ENCODE measurements around the gene CDH2.

CDH2 gene

DNA sequence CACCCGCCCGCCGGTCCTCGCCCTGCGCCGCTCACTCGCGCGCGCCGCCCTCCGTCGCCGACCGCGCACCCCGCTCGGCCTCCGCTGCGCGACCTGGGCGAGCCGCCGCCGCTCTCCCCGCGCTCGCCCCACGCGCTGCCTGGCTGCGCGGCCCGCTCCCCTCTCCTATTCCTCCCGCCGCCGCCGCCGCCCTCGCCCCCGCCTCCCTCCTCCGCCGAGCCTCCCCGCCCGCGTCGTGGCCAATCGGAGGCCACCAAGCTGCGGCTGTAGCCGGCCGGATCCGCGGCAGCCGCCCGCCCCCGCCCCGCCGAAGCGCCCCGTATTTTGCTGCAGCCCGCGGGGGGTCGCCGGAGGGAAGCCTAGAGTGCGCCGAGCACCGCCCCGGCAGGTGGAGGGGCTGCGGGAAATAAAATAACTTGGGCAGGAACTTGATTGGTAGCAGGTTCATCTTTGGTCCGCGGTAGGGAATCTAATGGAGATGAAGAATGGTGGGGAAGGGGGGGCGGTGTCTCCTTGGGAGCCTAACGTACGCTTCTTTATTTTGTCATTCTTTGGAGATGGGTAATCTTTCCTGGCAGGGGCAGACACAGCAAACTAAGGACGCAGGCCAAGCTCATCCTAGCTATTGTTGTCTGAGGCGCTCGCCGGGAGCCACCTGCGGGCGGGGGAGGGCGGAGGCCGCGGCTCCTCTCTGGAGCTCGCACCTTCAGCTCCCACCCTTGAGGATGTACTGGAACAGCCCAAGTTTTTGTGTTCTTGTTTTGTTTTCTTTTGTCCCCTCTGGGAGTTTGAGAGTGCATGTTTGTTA is 1.1 kb upstream of the CDH2 start:
- TF ChIP-seq ZNF274 (IDR thresholded peaks at IDR 0.05; ENCODE audit: low read depth, low read length), result no peak
- H3K4me3 ChIP-seq (ENCODE audit: low read length), result peak overlapping the region; percentile 37

DNA sequence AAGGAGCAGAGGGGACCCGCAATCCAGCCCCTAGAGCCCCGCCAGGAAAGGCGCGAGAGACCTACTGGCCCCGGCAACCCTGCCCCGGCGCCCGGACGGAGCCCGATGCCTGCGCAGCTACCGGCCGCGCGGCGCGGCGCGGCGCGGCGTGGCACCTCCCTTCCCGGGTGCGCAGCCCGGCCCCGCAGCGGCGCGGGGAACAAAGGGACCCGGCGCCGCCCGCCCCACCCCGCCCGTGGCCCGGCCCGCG is 307 bp downstream of the CDH2 start:
- TF ChIP-seq ZNF274 (IDR thresholded peaks at IDR 0.05; ENCODE audit: low read depth, low read length), result no peak
- H3K4me3 ChIP-seq (ENCODE audit: low read length), result peak overlapping the region; percentile 58

DNA sequence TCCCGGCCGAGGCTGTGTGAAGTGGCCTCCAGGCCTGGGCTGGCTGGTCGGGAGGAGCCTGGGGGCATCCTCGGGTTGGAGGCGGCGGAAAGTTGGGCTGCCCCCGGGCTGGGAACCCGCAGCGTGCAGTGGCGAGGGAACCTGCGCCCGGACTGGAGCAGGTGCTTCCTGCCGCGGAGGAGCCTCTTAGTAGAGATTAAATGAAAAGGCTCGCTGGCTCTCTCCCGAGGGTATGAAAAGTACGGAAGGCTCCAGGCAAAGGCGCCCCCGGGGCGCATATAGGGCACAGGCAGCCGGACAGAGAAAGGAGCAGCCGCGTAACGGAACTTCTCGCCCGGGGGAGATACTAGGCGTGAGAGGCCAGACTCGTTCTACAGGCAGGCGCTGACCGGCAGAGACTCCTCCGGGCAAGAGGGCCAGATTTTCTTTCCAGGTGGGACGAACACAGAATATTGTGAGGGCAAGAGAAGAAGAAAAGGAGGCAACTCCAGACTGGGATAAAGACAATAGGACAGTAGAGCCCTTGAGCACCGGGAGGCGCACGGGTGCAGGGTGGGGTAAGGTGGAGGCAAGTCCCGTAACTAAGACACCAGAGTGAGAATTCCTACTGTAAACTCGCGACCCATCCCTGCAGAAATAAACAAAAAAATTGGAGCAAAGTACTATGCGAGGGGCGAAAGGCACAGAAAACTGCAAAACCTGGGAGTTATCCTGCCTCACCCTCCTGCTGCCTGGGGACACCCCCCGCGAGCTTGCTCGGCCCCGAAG is 816 bp downstream of the CDH2 start:
- no peak for TF ChIP-seq ZNF274 (IDR thresholded peaks at IDR 0.05; ENCODE audit: low read depth, low read length)
- peak overlapping the region; percentile 58 for H3K4me3 ChIP-seq (ENCODE audit: low read length)

DNA sequence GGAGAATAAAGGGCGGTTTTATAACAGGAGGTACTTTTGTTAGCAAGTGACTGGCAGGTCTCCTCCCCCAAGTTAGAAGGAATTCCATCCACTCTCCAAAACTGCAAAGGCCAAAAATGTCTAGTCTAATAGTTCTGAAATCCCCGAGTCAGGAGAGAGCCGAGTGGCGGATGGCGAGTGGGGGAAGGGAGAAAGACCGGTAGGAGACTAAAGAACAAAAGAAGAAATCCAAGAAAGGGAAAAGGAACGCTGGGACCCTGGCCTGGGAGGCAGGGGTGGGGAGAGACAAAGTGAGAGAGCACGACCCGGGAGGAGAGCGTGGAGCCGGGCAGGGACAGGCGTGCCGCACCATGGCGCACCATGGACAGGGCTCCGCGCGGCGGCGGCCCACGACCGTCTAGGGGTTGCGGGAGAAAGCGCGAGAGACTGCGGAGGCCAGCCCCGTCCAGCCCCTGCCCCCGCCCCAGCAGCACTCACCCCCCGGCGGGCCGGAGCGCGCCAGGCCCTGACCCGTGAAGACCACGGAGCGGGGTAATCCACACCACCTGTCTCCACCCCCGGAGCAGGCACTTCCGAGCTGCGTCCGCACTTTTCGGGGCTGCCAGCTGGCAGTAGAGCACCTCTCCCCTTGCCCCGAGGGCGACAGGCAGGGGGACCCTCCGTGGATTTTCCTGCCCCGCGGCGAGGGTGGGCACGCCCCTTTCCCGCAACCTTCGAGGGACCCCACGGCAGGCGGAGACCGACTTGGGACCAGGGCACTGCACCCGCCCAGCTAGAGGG is 1.6 kb downstream of the CDH2 start:
- H3K4me3 ChIP-seq (ENCODE audit: low read length), result peak overlapping the region; percentile 26; the same call in 1 of the 2 replicates
- no peak for TF ChIP-seq ZNF274 (IDR thresholded peaks at IDR 0.05; ENCODE audit: low read depth, low read length)

DNA sequence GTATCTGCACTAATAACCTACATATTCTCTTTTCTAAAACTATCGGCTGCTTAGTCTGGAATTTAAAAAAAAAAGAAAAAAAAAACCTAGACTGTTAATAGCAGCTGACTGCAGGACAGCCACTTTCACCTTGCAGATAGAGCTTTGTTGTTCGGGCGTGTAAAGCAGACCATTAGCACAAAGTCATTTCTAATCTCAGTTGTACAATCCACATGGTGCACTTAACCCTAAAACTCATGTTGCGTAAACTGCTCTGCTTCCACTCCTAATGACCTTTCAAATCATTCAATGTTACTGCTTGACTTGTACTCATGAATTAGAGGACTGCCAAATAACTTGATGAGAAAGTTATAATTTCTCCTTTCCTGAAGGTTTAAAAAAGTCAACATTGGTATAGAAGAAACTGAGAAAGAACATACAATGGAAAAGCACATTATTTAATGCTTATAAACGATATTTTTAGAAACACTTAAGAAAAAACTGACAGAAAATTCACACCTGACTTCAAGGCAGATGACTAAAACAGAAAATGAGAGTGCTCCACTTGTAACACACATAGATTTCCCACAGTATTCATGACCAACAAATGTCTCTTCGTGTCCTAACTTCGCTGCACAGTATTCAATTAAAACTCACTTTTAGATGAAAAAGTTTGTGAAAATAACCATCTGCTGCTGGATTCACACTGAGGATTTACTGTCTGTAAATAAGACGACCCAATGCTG is 2.6 kb downstream of the CDH2 start:
- no peak for TF ChIP-seq ZNF274 (IDR thresholded peaks at IDR 0.05; ENCODE audit: low read depth, low read length)
- peak overlapping the region; percentile 26; the same call in 1 of the 2 replicates for H3K4me3 ChIP-seq (ENCODE audit: low read length)

DNA sequence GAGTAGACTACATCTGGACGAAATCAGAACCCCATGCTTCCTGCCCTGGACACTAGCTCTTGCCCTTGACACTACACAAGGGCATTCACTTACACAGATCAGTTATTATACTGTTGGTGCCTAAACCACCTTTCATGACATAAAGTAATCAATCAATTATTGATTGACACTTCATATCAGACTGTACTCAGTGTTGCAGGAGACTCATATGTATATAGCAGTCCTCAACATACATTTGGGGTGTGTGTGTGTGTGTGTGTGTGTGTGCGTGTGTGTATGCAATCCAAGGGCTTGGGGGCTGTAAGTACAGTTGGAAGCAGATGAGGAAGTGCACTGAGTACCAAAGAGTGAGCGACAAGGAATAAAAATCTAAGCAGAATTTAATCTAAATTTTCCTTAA is 5.1 kb downstream of the CDH2 start:
- no peak for TF ChIP-seq ZNF274 (IDR thresholded peaks at IDR 0.05; ENCODE audit: low read depth, low read length)
- H3K4me3 ChIP-seq (ENCODE audit: low read length), result no peak overlapping the region

DNA sequence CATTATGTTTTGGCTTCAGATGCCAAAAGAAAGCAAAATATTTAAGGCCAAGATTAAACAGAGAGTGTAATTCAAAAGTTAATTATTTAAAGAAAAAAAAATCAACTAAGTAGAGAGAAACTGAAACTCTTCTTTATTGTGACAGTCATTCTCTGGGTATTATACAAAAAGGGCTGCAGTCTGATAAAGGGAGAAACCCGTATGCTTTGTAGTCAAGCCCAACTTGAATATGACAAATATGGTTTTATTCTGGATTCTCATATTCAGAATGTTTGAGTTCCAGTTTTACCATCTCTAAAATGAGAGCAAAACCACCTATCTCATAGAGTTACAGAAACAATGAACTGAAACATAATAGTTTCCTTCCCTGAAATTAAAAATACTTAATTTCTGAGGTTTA is 8.2 kb downstream of the CDH2 start:
- H3K4me3 ChIP-seq (ENCODE audit: low read length), result no peak overlapping the region

DNA sequence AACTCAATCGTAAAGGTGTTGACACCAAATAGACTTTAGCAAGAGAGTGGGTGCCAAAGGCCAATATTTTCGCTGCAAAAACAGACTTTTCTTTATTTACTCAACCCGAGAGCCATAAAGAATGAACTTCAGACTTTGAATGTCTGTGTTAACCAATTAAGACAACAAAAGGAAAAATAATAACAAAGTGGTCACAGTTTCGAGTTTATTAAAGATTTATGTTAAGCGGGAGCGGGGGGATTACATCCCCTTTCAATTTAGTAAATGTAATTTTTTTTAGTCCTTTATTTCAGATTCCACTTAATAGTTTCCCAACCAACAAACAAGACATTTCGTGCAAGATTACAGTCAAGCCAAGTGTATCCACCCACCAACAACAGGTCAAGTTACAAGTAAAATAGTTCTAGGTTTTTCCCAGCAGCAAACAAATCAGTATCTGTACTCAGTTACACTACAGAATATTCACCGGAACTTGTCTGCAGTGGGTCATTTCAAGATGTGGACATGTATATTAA is 9.0 kb downstream of the CDH2 start:
- no peak overlapping the region for H3K4me3 ChIP-seq (ENCODE audit: low read length)
- no peak for TF ChIP-seq ZNF274 (IDR thresholded peaks at IDR 0.05; ENCODE audit: low read depth, low read length)

More for the DNA sequence above, 8.2 kb downstream of the CDH2 start:
- no peak for TF ChIP-seq ZNF274 (IDR thresholded peaks at IDR 0.05; ENCODE audit: low read depth, low read length)

DNA sequence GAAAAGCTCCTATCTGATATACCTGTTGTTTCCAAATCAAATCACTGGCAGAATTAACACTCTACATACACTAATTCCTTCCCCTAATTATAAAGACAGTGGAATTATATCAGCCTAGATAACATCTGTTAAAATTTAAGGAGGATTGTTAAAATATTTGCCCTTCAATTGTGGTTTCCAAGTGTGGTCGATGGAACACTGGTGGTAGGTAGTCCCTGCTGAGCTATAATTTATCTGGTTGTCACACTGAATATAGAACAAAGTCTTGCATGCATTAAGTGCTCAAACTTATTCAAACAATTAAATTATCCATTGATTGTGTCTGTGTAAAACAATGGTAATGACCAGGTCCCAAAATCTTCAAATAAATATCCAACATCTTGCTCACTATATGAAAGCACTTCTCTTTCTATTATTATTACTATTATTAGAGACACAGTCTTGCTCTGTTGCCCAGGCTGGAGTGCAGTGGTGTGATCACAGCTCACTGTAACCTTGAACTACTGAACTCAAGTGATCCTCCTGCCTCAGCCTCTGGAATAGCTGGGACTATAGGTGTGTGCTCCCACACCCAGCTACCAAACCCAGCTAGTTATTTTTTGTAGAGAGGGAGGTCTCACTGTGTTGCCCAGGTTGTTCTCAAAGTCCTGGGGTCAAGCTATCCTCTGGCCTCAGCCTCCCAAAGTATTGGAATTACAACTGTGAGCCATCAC is 12.0 kb downstream of the CDH2 start:
- no peak overlapping the region for H3K4me3 ChIP-seq (ENCODE audit: low read length)
- no peak for TF ChIP-seq ZNF274 (IDR thresholded peaks at IDR 0.05; ENCODE audit: low read depth, low read length)

DNA sequence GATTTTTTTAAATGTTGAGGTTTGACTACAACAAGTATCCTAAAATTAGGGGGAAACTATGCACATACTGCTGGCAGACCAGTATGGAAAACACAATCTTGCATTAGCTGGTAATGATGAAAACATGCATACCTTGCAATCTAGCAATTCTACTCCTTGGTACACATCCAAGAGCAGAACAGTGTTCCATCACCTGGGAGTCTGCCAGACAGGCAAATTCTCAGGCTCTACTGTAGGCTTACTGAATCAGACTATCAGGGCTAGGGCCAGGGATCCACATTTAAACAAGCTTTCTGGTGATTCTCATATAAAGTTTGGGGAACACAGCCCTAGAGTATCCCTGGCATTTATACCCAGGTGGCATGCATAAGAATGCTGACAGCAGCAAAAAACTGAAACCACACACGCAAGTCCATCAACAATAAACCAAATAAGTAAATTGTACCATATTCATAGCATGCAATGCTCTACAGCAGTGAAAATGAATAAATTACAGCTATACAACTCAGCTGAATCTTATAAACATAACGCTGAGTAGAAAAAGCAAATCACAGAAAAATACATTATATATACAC is 13.6 kb downstream of the CDH2 start:
- H3K4me3 ChIP-seq (ENCODE audit: low read length), result no peak overlapping the region
- no peak for TF ChIP-seq ZNF274 (IDR thresholded peaks at IDR 0.05; ENCODE audit: low read depth, low read length)

DNA sequence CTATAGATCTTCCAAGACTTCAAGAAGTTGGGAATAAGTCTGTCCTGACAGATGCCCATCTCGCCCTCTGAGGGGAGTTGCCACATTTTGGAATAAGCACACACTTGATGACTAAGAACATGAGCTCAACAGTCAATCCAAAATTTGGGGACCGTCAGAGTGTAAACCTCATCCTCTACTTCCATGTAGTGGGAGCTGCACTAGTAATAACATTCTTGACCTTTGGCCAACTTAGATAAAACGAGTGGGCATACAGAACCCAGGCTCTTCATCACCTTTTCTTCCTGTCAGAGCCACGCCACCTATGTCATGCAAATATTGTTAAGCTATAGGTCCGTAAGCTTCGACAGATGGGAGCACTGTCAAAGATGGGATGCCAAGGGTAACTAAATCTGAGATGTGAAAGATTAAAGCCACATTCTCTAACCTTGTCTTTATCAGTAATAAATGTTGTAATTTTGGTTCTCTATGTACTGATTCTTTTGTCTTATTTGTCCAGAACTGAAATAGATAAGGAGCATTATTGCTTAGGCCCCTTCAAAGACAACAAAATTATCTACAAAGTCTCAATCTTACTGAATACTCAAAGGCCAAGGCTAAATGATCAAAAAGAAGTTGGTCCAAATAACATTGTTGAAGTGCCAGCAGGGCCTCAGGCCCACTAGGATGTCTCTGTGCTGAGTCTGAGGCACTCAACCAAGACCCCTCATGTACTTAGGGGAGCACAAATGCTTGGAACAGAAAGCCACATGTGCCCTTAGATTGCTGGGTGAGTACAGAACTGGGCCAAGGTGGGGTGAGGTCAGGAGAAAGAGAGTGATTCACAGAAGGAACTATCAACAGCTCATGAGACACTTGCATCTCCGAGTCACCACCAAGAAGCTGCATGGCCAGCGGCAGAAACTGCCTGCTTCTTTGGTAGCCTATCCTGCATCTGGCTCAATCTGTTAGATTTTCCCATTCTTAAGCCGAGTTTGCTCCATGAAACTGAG is 15.0 kb downstream of the CDH2 start:
- no peak for TF ChIP-seq ZNF274 (IDR thresholded peaks at IDR 0.05; ENCODE audit: low read depth, low read length)
- H3K4me3 ChIP-seq (ENCODE audit: low read length), result no peak overlapping the region

DNA sequence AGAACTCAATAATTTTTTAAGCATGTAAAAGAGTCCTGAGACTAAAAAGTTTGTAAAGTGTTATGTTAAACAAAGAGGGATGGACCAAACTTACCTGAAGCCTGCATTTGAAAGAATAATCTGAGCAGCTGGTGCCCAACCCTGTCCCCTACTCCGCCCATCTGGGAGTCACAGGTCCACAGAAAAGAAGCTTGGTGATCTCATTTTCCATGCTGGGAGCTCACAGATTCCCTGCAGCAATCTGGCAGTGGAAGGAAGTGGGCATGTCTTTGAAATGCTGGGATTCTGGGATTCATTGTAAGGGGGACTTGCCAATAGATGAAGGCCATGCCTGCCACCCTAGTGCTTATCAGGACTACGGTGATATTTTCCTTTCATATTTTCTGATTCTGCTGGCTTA is 17.9 kb downstream of the CDH2 start:
- no peak for TF ChIP-seq ZNF274 (IDR thresholded peaks at IDR 0.05; ENCODE audit: low read depth, low read length)
- H3K4me3 ChIP-seq (ENCODE audit: low read length), result no peak overlapping the region
